Endothelial cell of umbilical vein (primary cell): ENCODE measurements around the gene DDB1. TPM values are rescaled to one million over a fixed set of nuclear protein-coding genes. Genes with fewer than 3 reads are reported as not detected.

Experiments used
- BruUV-seq: library from RNA; stranded (reverse); fragments of 400-500 nt; replicated peaks from 2 replicates; lab custom pipeline; 2021; lab: Mats Ljungman, UMichigan
- CTCF ChIA-PET: fragments of 300-600, 350-600 bp; sonication (Branson Sonifier 250); formaldehyde crosslinking; loops from one replicate; lab custom pipeline; 2021; ENCODE audit warnings: antibody characterized with exemption, inconsistent platforms; lab: Charles Lee
- POLR2A ChIA-PET: fragments of 300-600, 350-600 bp; sonication (Branson Sonifier 250); formaldehyde crosslinking; loops from one replicate; lab custom pipeline; 2021; ENCODE audit warnings: antibody characterized with exemption, inconsistent platforms; lab: Charles Lee
- DNase-seq: peaks from one replicate; pipeline ENCODE4 v3.0.0-alpha.2; 2011; ENCODE audit warnings: low read depth, low spot score
- FAIRE-seq: peaks from 2 replicates; lab custom pipeline; 2011; peaks lifted over from hg19 to GRCh38; lab: Jason Lieb, UNC
- H2AFZ ChIP-seq: 2 replicates; pipeline ENCODE4 v1.6.0; 2012; ENCODE audit warnings: low read depth, low read length, control low read depth, inconsistent platforms
- H3K27ac ChIP-seq: 2 replicates; pipeline ENCODE4 v1.5.1; 2011; ENCODE audit warnings: low read depth, mild to moderate bottlenecking, control low read depth, low read length, moderate library complexity; ENCODE audit not compliant: insufficient read depth
- H3K27me3 ChIP-seq, 2 experiments: 2 replicates each; pipeline versions ENCODE4 v1.6.0 to v1.6.1; 2011; ENCODE audit warnings: low read length in 2 of 2, mixed read lengths in 1 of 2; ENCODE audit not compliant: control insufficient read depth in 2 of 2, insufficient read depth in 2 of 2
- H3K36me3 ChIP-seq, 2 experiments: 2 replicates in 1 of 2; 3 replicates in 1 of 2; pipeline ENCODE4 v1.5.1; 2011; ENCODE audit warnings: low read length in 2 of 2, mild to moderate bottlenecking in 1 of 2, moderate library complexity in 1 of 2; ENCODE audit not compliant: control insufficient read depth in 2 of 2, insufficient read depth in 2 of 2; ENCODE audit errors: extremely low read depth in 1 of 2
- H3K4me1 ChIP-seq: 3 replicates; pipeline ENCODE4 v1.5.1; 2011; ENCODE audit warnings: mild to moderate bottlenecking, low read length; ENCODE audit not compliant: control insufficient read depth, insufficient read depth; ENCODE audit errors: extremely low read depth
- H3K4me2 ChIP-seq: 2 replicates; pipeline ENCODE4 v1.6.1; 2011; ENCODE audit warnings: low read length, control low read depth, mixed read lengths; ENCODE audit not compliant: insufficient read depth
- H3K4me3 ChIP-seq, 3 experiments: fragments of 200-600 bp in 1 of 3; sonication (generic), shearing (Covaris generic) in 1 of 3; replicated peaks in 1 of 3; 2 replicates each; pipeline ENCODE4 v1.5.1; 2011 to 2016; ENCODE audit warnings: control low read depth in 3 of 3, low read length in 3 of 3, mild to moderate bottlenecking in 2 of 3, inconsistent platforms in 1 of 3, low read depth in 1 of 3, moderate library complexity in 1 of 3; ENCODE audit not compliant: insufficient read depth in 1 of 3
- H3K79me2 ChIP-seq: 2 replicates; pipeline ENCODE4 v1.6.0; 2012; ENCODE audit warnings: low read length, inconsistent platforms; ENCODE audit not compliant: control insufficient read depth, insufficient read depth
- H3K9ac ChIP-seq: replicated peaks from 2 replicates; pipeline ENCODE3; 2011; ENCODE audit warnings: low read length, control low read depth; ENCODE audit not compliant: insufficient read depth; ENCODE audit errors: extremely low read depth
- H3K9me1 ChIP-seq: replicated peaks from 3 replicates; pipeline ENCODE4 v1.6.0; 2011; ENCODE audit warnings: mild to moderate bottlenecking, low read length; ENCODE audit not compliant: control insufficient read depth, insufficient read depth; ENCODE audit errors: extremely low read depth
- H3K9me3 ChIP-seq: replicated peaks from 2 replicates; pipeline ENCODE4 v1.5.1; 2012; ENCODE audit warnings: low read length, inconsistent platforms; ENCODE audit not compliant: control insufficient read depth, insufficient read depth
- H4K20me1 ChIP-seq: replicated peaks from 2 replicates; pipeline ENCODE3; 2011; ENCODE audit warnings: mild to moderate bottlenecking, low read length; ENCODE audit not compliant: control insufficient read depth, insufficient read depth; ENCODE audit errors: extremely low read depth
- CTCF ChIP-seq, 2 donors: IDR thresholded peaks; 1 replicate in 1 of 2; 2 replicates in 1 of 2; pipeline ENCODE4 v1.5.1; 2011; ENCODE audit warnings: low read length in 2 of 2, mild to moderate bottlenecking in 2 of 2, moderate library complexity in 2 of 2, control low read depth in 1 of 2, inconsistent platforms in 1 of 2, low read depth in 1 of 2; ENCODE audit not compliant: insufficient read depth in 1 of 2; ENCODE audit errors: extremely low read depth in 1 of 2
- MAX ChIP-seq: IDR thresholded peaks from 2 replicates; pipeline ENCODE4 v1.6.1; 2011; ENCODE audit not compliant: insufficient read depth, insufficient read length
- POLR2AphosphoS5 ChIP-seq: IDR thresholded peaks from 2 replicates; pipeline ENCODE4 v1.6.1; 2012; ENCODE audit warnings: low read depth, mild to moderate bottlenecking, control low read depth, low read length, moderate library complexity; ENCODE audit not compliant: insufficient read depth
- dilution Hi-C: fragments of 300-500 bp; cut with MboI; formaldehyde crosslinking; loops from one replicate; pipeline ENCODE4 v1.15.0; 2019; ENCODE audit warnings: low sequenced_read_pairs; ENCODE audit not compliant: extremely low pct_ligation_motif_present
- intact Hi-C: fragments of 100-400 bp; cut with micrococcal nuclease; formaldehyde crosslinking; loops from one replicate; pipeline ENCODE4 v1.10.0; 2022
- polyA plus RNA-seq, 4 experiments: library from polyadenylated mRNA; depleted of rRNA in 3 of 4; stranded (reverse) in 3 of 4; unstranded in 1 of 4; fragments of >200 nt; gene quantifications; 2 replicates each; pipeline versions ENCODE4 v1.2.1 to v1.2.3, GENCODE V29; 2011 to 2012; ENCODE audit warnings: missing spikeins in 1 of 4
- total RNA-seq: library from RNA; stranded (reverse); gene quantifications from 2 replicates; pipeline ENCODE4 v1.2.3, GENCODE V29; 2021

The DDB1 gene
- total and polyA plus RNA-seq, 2 donors (not counting 3 experiments of a cell fraction or from before 2014, with no cell fraction given): 229 to 230 TPM

GRCh38 chr11:61293867-61294716 lies 38.8 kb downstream of the DDB1 start:
- H3K9me1 ChIP-seq: no peaks in the 10 kb centered on the region
- no TSS peak for BruUV-seq
- no peaks in the 10 kb centered on the region for H3K9me3 ChIP-seq
- H3K27me3 ChIP-seq: peaks cover 5 to 9% of the 10 kb centered on the region in 2 experiments
- H3K4me3 ChIP-seq: peak overlapping the region; percentile 8 to 48 (median 45)
- dilution Hi-C loops (no loop called here), intact Hi-C loops (loop anchor here (1.0 to 2.0 kb wide), 2 partner anchors 39 to 40 kb away; partner anchors contain the start of genes DDB1 and TKFC)
- ChIA-PET POLR2A (interaction anchor here (0.7 kb wide), 1 partner anchor 21 kb away, joined by 4 read pairs; no protein-coding TSS in a partner anchor), CTCF (interaction anchor here (0.7 to 3.2 kb wide), 9 partner anchors 9 to 142 kb away, joined by 3 to 33 read pairs (median 4); no protein-coding TSS in a partner anchor)
- peak; percentile 61 for TF ChIP-seq MAX
- peak in 1 of 2 donors; percentile 21 for TF ChIP-seq CTCF (IDR thresholded peaks at IDR 0.05; ENCODE audit: extremely low read depth in 1 of 2, insufficient read depth in 1 of 2, low read depth in 1 of 2, low read length in 2 of 2)
- no peak for TF ChIP-seq POLR2AphosphoS5
- no peak overlapping the region for H3K9ac ChIP-seq
- no peaks in the 10 kb centered on the region for H4K20me1 ChIP-seq
- H3K4me1 ChIP-seq: peaks cover 41% of the 10 kb centered on the region
- DNase-seq: peak; percentile 46
- H3K36me3 ChIP-seq: peaks cover 0 to 2% of the 10 kb centered on the region in 2 experiments
- FAIRE-seq: peak; percentile 12
- peak overlapping the region; percentile 24 for H2AFZ ChIP-seq
- no peak overlapping the region for H3K27ac ChIP-seq
- no peaks in the 10 kb centered on the region for H3K79me2 ChIP-seq
- H3K4me2 ChIP-seq: peak overlapping the region; percentile 54
